MM.1S (cell line): ENCODE results near the gene SNX1.

Source experiments
- DNase-seq: peaks from one replicate; pipeline ENCODE4 v3.0.0-alpha.2; 2015
- H2AFZ ChIP-seq: fragments of 300-600 bp; sonication (generic); 2 replicates; pipeline ENCODE4 v1.6.0; 2016; ENCODE audit warnings: antibody characterized with exemption, low read length
- H3F3A ChIP-seq: fragments of 300-600 bp; sonication (generic); 2 replicates; pipeline ENCODE4 v1.6.1; 2016; ENCODE audit warnings: mild to moderate bottlenecking, antibody characterized with exemption, low read length, moderate library complexity, mixed read lengths; ENCODE audit not compliant: insufficient read depth
- H3K27ac ChIP-seq: fragments of 300-600 bp; sonication (generic); 2 replicates; pipeline ENCODE4 v1.5.1; 2016; ENCODE audit warnings: mild to moderate bottlenecking, low read length
- H3K27me3 ChIP-seq: fragments of 300-600 bp; sonication (generic); replicated peaks from 2 replicates; pipeline ENCODE4 v1.6.0; 2016; ENCODE audit warnings: low read length; ENCODE audit not compliant: insufficient read depth
- H3K36me3 ChIP-seq: fragments of 300-600 bp; sonication (generic); replicated peaks from 2 replicates; pipeline ENCODE4 v1.6.1; 2016; ENCODE audit warnings: mild to moderate bottlenecking, low read length, mixed read lengths; ENCODE audit not compliant: insufficient read depth
- H3K4me1 ChIP-seq: fragments of 300-600 bp; sonication (generic); 2 replicates; pipeline ENCODE4 v1.6.1; 2016; ENCODE audit warnings: low read length, mixed read lengths
- H3K4me2 ChIP-seq: fragments of 300-600 bp; sonication (generic); 2 replicates; pipeline ENCODE4 v1.6.0; 2016; ENCODE audit warnings: low read depth, low read length
- H3K4me3 ChIP-seq: fragments of 300-600 bp; sonication (generic); 2 replicates; pipeline ENCODE4 v1.5.1; 2016; ENCODE audit warnings: low read length, mixed read lengths
- H3K79me2 ChIP-seq: fragments of 300-600 bp; sonication (generic); 2 replicates; pipeline ENCODE4 v1.6.1; 2016; ENCODE audit warnings: mixed run types, low read length, mixed read lengths
- H3K9ac ChIP-seq: fragments of 300-600 bp; sonication (generic); 2 replicates; pipeline ENCODE4 v1.6.1; 2016; ENCODE audit warnings: low read length, mixed read lengths
- H3K9me2 ChIP-seq: fragments of 300-600 bp; sonication (generic); replicated peaks from 2 replicates; pipeline ENCODE4 v1.6.1; 2016; ENCODE audit warnings: mild to moderate bottlenecking, low read length, mixed read lengths; ENCODE audit not compliant: insufficient read depth
- H3K9me3 ChIP-seq: fragments of 300-600 bp; sonication (generic); replicated peaks from 2 replicates; pipeline ENCODE4 v1.6.1; 2016; ENCODE audit warnings: mild to moderate bottlenecking, low read length, mixed read lengths; ENCODE audit not compliant: insufficient read depth
- H4K20me1 ChIP-seq: fragments of 300-600 bp; sonication (generic); 2 replicates; pipeline ENCODE4 v1.6.1; 2016; ENCODE audit warnings: mild to moderate bottlenecking, low read length, moderate library complexity, mixed read lengths; ENCODE audit not compliant: insufficient read depth
- EZH2 ChIP-seq: fragments of 300-600 bp; sonication (generic); optimal IDR thresholded peaks from 2 replicates; pipeline ENCODE3; 2017; ENCODE audit warnings: low read depth, mild to moderate bottlenecking, antibody characterized with exemption, low read length, mixed read lengths
- EZH2phosphoT487 ChIP-seq: fragments of 300-600 bp; sonication (generic); IDR thresholded peaks from 2 replicates; pipeline ENCODE4 v1.6.1; 2018; ENCODE audit warnings: antibody characterized with exemption, low read length
- TF ChIP-seq, protein P1 (sequence below): fragments of 300-600 bp; sonication (generic); IDR thresholded peaks from 2 replicates; pipeline ENCODE4 v1.5.1; 2016; ENCODE audit warnings: antibody characterized with exemption, low read length, mixed read lengths

The SNX1 gene

DNA sequence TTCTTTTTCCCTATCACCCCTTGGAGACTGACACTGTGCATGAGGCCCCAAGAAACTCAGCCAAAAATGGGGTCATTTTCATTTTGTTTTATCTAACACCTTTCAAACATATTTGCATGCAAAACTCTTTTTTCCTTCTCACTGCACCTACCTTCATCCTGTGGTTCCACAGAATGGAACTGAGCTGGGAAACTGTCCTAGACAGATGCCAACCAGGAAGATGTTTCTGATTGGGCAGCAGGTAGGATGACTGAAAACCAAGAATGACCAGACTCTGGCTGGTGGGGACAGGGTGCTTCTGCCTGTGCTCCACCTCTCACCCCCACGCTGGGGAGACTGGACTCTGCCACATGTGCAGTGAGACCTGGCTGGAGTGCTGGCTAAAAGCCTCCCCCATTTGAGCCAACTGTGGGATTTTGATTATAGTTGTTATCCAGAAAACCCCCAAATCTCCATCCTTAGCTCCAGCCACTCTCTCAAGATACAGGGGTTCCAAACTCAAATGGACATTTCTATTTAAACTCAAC lies 61.9 kb downstream of the SNX1 start:
- H3K4me1 ChIP-seq = peaks cover 16% of the 10 kb centered on the region
- H3K36me3 ChIP-seq = peaks cover 23% of the 10 kb centered on the region
- H2AFZ ChIP-seq = no peak overlapping the region
- peaks cover 15% of the 10 kb centered on the region for H4K20me1 ChIP-seq
- no peak overlapping the region for H3K9ac ChIP-seq
- H3K9me2 ChIP-seq = no peaks in the 10 kb centered on the region
- no peak overlapping the region for H3K27ac ChIP-seq
- H3K79me2 ChIP-seq = peaks cover 67% of the 10 kb centered on the region
- DNase-seq = no peak
- H3K27me3 ChIP-seq = no peaks in the 10 kb centered on the region
- TF ChIP-seq EZH2phosphoT487 = no peak
- TF ChIP-seq EZH2 = no peak
- TF ChIP-seq, protein P1, sequence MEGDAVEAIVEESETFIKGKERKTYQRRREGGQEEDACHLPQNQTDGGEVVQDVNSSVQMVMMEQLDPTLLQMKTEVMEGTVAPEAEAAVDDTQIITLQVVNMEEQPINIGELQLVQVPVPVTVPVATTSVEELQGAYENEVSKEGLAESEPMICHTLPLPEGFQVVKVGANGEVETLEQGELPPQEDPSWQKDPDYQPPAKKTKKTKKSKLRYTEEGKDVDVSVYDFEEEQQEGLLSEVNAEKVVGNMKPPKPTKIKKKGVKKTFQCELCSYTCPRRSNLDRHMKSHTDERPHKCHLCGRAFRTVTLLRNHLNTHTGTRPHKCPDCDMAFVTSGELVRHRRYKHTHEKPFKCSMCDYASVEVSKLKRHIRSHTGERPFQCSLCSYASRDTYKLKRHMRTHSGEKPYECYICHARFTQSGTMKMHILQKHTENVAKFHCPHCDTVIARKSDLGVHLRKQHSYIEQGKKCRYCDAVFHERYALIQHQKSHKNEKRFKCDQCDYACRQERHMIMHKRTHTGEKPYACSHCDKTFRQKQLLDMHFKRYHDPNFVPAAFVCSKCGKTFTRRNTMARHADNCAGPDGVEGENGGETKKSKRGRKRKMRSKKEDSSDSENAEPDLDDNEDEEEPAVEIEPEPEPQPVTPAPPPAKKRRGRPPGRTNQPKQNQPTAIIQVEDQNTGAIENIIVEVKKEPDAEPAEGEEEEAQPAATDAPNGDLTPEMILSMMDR = no peak
- no peak overlapping the region for H3K4me2 ChIP-seq
- no peak overlapping the region for H3K4me3 ChIP-seq
- H3K9me3 ChIP-seq = no peaks in the 10 kb centered on the region
- peaks cover 67% of the 10 kb centered on the region for H3F3A ChIP-seq

DNA sequence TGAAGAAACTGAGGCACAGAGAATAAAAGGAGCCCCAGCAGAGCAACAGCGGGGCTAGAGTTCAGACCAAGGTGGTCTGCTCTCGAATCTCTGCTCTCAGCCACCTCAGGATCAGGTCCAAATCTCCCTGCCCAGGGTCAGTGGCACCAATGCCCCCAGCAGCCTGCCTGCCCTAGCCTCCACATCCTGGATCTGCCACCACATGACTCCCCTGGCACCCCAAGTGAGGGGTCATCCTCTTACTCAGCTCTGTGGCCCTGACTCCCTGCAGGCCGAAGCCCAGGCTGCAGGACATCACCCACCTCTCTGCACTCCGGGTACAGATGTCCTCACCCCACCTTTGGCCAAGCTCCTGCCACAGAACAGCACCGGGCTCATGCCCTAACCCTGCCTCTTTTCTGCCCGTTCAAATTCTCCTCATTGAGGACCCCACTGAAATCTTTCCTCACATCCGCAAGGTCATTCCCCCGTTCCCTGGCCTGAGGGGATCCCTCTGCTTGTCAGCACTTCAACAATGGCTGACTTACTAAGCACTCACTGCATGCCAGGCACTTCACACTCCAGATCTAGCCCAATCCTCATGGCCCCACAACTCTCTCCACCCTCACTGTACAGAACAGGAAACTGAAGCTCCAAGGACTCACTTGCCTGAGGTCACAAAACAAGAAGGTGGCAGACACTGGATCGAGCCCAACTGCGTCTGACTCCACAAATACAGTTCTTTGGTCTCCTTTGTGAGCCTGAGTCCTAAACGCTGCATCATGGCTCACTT lies 62.8 kb downstream of the SNX1 start:
- H3K9me2 ChIP-seq = no peaks in the 10 kb centered on the region
- peaks cover 15% of the 10 kb centered on the region for H4K20me1 ChIP-seq
- DNase-seq = no peak
- no peak overlapping the region for H3K9ac ChIP-seq
- peaks cover 23% of the 10 kb centered on the region for H3K36me3 ChIP-seq
- H3K27me3 ChIP-seq = no peaks in the 10 kb centered on the region
- peaks cover 61% of the 10 kb centered on the region for H3F3A ChIP-seq
- H3K79me2 ChIP-seq = peaks cover 68% of the 10 kb centered on the region
- H3K4me2 ChIP-seq = no peak overlapping the region
- TF ChIP-seq EZH2phosphoT487 (no peak), EZH2 (no peak)
- TF ChIP-seq, protein P1 = no peak
- H3K4me1 ChIP-seq = peaks cover 15% of the 10 kb centered on the region
- no peaks in the 10 kb centered on the region for H3K9me3 ChIP-seq
- no peak overlapping the region for H3K4me3 ChIP-seq
- no peak overlapping the region for H2AFZ ChIP-seq
- no peak overlapping the region for H3K27ac ChIP-seq

GRCh38 chr15:64161688-64162477 lies 66.1 kb downstream of the SNX1 start:
- Histone ChIP-seq H4K20me1 (peaks cover 14% of the 10 kb centered on the region), H3K27ac (peak overlapping the region; percentile 73), H3K4me2 (peak overlapping the region; percentile 83), H3K9ac (peak overlapping the region; percentile 86), H3K27me3 (no peaks in the 10 kb centered on the region), H2AFZ (no peak overlapping the region), H3F3A (peaks cover 37% of the 10 kb centered on the region), H3K79me2 (peaks cover 59% of the 10 kb centered on the region), H3K36me3 (peaks cover 23% of the 10 kb centered on the region), H3K9me2 (no peaks in the 10 kb centered on the region), H3K4me3 (peak overlapping the region; percentile 75), H3K9me3 (no peaks in the 10 kb centered on the region), H3K4me1 (peaks cover 24% of the 10 kb centered on the region)
- TF ChIP-seq EZH2phosphoT487 = no peak
- peak; percentile 10 for DNase-seq
